ENCODE results near the gene FAM151B. TPM values are rescaled to one million over a fixed set of nuclear protein-coding genes. Genes with fewer than 3 reads are reported as not detected.

FAM151B gene
- total RNA-seq, 1 donor from 2014 or later: 3.9 TPM

DNA sequence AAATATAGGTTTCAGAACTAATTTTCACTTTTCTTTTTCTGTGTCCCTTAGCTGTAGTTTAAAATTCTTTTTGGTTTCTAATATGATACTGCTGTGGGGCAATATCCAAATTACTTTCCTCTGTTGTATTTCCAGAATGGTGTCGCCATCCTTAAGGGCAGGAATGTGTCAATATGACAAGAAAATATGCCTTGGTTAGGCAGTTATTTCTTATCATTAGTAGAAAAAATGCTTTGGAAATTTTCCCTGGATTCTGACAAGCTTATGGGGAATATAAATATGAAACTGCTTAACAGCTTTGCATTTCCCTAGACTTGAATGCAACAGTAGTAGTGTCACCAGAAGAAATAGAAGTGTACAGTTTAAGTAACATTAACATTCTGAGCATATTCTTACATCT is 52.8 kb downstream of the FAM151B start:
- H3K27ac ChIP-seq: no peak overlapping the region
- no peaks in the 10 kb centered on the region for H3K27me3 ChIP-seq
- no peak overlapping the region for H2AFZ ChIP-seq (replicated peaks)
- no peak for DNase-seq (ENCODE audit: low spot score)
- no peaks in the 10 kb centered on the region for H4K20me1 ChIP-seq (ENCODE audit: low read depth)
- no peaks in the 10 kb centered on the region for H3K79me2 ChIP-seq (ENCODE audit: low read depth)
- no peak overlapping the region for H3K4me3 ChIP-seq
- no peak overlapping the region for H3K9ac ChIP-seq
- peaks cover 14% of the 10 kb centered on the region for H3K9me3 Mint-ChIP-seq
- peaks cover 2% of the 10 kb centered on the region for H3K4me1 Mint-ChIP-seq
- no peaks in the 10 kb centered on the region for H3K36me3 ChIP-seq
- no peaks in the 10 kb centered on the region for H3K4me1 ChIP-seq
- no peaks in the 10 kb centered on the region for H3K36me3 Mint-ChIP-seq
- no peaks in the 10 kb centered on the region for H3F3A ChIP-seq (ENCODE audit: low read depth)
- no peak overlapping the region for H3K4me3 Mint-ChIP-seq
- no peak for TF ChIP-seq EZH2 (IDR thresholded peaks at IDR 0.05)
- no peak for TF ChIP-seq CTCF (IDR thresholded peaks at IDR 0.05)
- no peak for TF ChIP-seq EZH2phosphoT487 (IDR thresholded peaks at IDR 0.05)
- H3K27ac Mint-ChIP-seq: no peak overlapping the region
- H3K4me2 ChIP-seq: no peak overlapping the region
- H3K27me3 Mint-ChIP-seq (ENCODE audit: insufficient read depth, low read depth): peaks cover 2% of the 10 kb centered on the region
- H3K9me3 ChIP-seq (ENCODE audit: low read depth): no peaks in the 10 kb centered on the region

DNA sequence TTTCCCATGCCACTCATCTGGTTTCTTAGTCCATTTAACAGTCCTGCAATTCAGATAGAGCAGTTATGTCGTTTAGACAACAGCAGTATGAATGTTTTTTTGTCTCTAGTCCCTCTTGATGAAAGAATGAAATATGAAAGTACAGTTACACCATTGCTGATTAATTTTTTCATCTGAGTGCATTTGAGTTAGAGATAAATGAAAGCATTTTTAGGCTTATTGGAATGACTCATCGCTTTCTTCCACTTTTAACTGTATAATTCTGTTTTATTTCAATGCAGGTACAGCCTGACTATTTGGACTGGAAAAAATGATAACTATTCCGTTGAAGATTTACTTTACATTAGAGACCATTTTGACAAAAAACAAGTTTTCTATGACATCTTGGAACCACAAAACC is 53.5 kb downstream of the FAM151B start:
- Histone ChIP-seq H3K36me3 (no peaks in the 10 kb centered on the region), H3K4me1 (no peaks in the 10 kb centered on the region), H3K79me2 (ENCODE audit: low read depth) (no peaks in the 10 kb centered on the region), H3K9ac (no peak overlapping the region), H3K4me2 (no peak overlapping the region), H2AFZ (replicated peaks) (peak overlapping the region; percentile 44), H3K9me3 (ENCODE audit: low read depth) (no peaks in the 10 kb centered on the region), H3K27me3 (no peaks in the 10 kb centered on the region), H3K27ac (no peak overlapping the region), H4K20me1 (ENCODE audit: low read depth) (no peaks in the 10 kb centered on the region), H3F3A (ENCODE audit: low read depth) (no peaks in the 10 kb centered on the region), H3K4me3 (no peak overlapping the region)
- no peak overlapping the region for H3K4me3 Mint-ChIP-seq
- H3K27me3 Mint-ChIP-seq (ENCODE audit: insufficient read depth, low read depth): peaks cover 2% of the 10 kb centered on the region
- H3K9me3 Mint-ChIP-seq: peaks cover 12% of the 10 kb centered on the region
- H3K27ac Mint-ChIP-seq: peak overlapping the region; percentile 27
- H3K4me1 Mint-ChIP-seq: peaks cover 2% of the 10 kb centered on the region
- no peaks in the 10 kb centered on the region for H3K36me3 Mint-ChIP-seq
- DNase-seq (ENCODE audit: low spot score): no peak
- TF ChIP-seq EZH2 (IDR thresholded peaks at IDR 0.05) (no peak), EZH2phosphoT487 (IDR thresholded peaks at IDR 0.05) (no peak), CTCF (IDR thresholded peaks at IDR 0.05) (no peak)

- no peaks in the 10 kb centered on the region for H3F3A ChIP-seq (ENCODE audit: low read depth)
- H3K27ac ChIP-seq: no peak overlapping the region
- TF ChIP-seq EZH2 (IDR thresholded peaks at IDR 0.05) (no peak), CTCF (IDR thresholded peaks at IDR 0.05) (no peak), EZH2phosphoT487 (IDR thresholded peaks at IDR 0.05) (no peak)
- H3K27ac Mint-ChIP-seq: no peak overlapping the region
- H3K79me2 ChIP-seq (ENCODE audit: low read depth): no peaks in the 10 kb centered on the region
- H3K4me1 ChIP-seq: no peaks in the 10 kb centered on the region
- no peak overlapping the region for H3K4me2 ChIP-seq
- H3K27me3 ChIP-seq: no peaks in the 10 kb centered on the region
- peaks cover 3% of the 10 kb centered on the region for H3K27me3 Mint-ChIP-seq (ENCODE audit: insufficient read depth, low read depth)
- H2AFZ ChIP-seq (replicated peaks): peak overlapping the region; percentile 81
- H3K4me3 Mint-ChIP-seq: no peak overlapping the region
- H3K9ac ChIP-seq: no peak overlapping the region
- H3K36me3 Mint-ChIP-seq: no peaks in the 10 kb centered on the region
- H3K9me3 ChIP-seq (ENCODE audit: low read depth): no peaks in the 10 kb centered on the region
- H3K4me3 ChIP-seq: no peak overlapping the region
- no peaks in the 10 kb centered on the region for H3K4me1 Mint-ChIP-seq
- H3K9me3 Mint-ChIP-seq: peaks cover 6% of the 10 kb centered on the region
- no peaks in the 10 kb centered on the region for H4K20me1 ChIP-seq (ENCODE audit: low read depth)
- no peak for DNase-seq (ENCODE audit: low spot score)
- no peaks in the 10 kb centered on the region for H3K36me3 ChIP-seq
Observed at GRCh38 chr5:80554646-80555045, 66.7 kb downstream of the FAM151B start.

Data from neural progenitor cell (in vitro differentiated cells).